ENCODE measurements around the gene SIGLEC6.

SIGLEC6 gene

GRCh38 chr19:51473009-51473707 is 58.3 kb downstream of the SIGLEC6 start:
- DNase-seq (ENCODE audit: low read depth in 2 of 2), result peak; percentile 71 to 79

GRCh38 chr19:51472607-51473006 is 58.9 kb downstream of the SIGLEC6 start:
- DNase-seq (ENCODE audit: low read depth in 2 of 2), result no peak

GRCh38 chr19:51471527-51471926 is 59.9 kb downstream of the SIGLEC6 start:
- DNase-seq (ENCODE audit: low read depth in 2 of 2), result no peak

- no peak for DNase-seq (ENCODE audit: low read depth in 2 of 2)
Measured at GRCh38 chr19:51470966-51471365, 60.5 kb downstream of the SIGLEC6 start.

GRCh38 chr19:51469629-51470028 is 61.8 kb downstream of the SIGLEC6 start:
- DNase-seq (ENCODE audit: low read depth in 2 of 2), result no peak

GRCh38 chr19:51469162-51469561 is 62.3 kb downstream of the SIGLEC6 start:
- DNase-seq (ENCODE audit: low read depth in 2 of 2), result no peak

GRCh38 chr19:51468545-51468920 is 62.9 kb downstream of the SIGLEC6 start:
- DNase-seq (ENCODE audit: low read depth in 2 of 2), result no peak

- DNase-seq (ENCODE audit: low read depth in 2 of 2), result no peak
Measured at GRCh38 chr19:51467864-51468544, 63.5 kb downstream of the SIGLEC6 start.
